K562 treated with DMSO at 1 percent for 48 hours (cell line): ENCODE data around the gene DDR2. TPM values are rescaled to one million over a fixed set of nuclear protein-coding genes. Genes with fewer than 3 reads are reported as not detected.

Experiments used
- total RNA-seq: library from RNA; unstranded; fragments of 300-600 nt; gene quantifications from 2 replicates; pipeline ENCODE4 v1.2.3, GENCODE V29; 2022; ENCODE audit warnings: low replicate concordance; ENCODE audit errors: extremely low read depth

The DDR2 gene
- total RNA-seq, result not detected in 2 replicates

DNA sequence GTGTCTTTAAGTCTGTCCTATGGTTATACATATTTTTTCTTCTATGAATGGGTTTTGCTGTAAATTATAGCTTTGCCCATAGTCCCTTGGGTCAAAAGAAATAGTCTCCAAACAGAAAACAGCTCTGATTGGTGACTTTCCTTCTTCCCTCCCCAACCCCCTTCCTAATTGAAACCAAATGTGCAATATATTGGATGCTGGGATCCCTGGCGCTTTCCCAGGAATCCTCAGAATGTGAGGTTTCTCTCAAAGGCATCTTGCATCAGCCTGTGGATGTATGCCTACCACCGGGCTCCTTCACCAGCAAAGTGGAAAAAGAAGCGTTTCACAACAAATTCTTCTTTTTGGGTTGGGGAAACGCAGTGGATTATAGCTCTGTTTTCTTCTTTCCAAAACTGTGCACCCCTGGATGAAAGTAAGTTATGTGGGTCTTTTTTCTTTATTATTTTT, at the start of gene DDR2:
Gene DDR2, plus strand, starts transcription at position 248 of the 450 bp plus-strand sequence. CDS start 86,600 bp downstream, outside the sequence.

DNA sequence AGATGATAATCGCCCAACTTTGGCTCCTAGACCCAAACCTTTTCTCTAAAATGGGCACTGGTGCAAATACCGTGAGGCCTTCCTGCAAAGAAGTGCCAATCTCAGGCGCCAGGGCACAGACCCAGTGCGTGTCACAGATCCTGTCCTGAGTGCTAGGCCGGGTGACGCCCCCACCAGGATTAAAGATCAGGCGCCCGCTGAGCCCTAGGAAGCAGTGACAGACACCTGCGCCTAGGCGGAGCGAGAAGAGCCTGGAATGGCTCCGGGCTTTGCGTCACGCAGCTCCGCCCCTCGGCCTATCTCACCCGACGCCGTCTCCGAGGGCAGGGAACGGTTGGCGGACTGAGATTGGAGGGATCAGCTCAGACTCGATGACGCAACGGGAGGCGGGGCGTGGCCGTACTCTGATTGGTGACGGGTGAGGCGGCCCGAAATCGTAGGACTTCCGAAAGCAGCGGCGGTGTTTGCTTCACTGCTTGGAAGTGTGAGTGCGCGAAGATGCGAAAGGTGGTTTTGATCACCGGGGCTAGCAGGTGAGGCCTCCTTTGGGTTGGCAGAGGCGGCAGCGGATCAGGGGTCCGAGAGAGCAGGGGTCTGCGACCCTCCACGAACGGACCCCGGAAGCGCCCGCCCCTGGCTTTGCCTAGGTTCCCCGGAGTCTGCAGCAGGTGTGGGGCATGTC, 158.2 kb downstream of the DDR2 start, which contains the start of gene HSD17B7:
Gene HSD17B7, plus strand, starts transcription at position 400 of the 682 bp plus-strand sequence. Its CDS starts 99 bp downstream, at position 499.

Other genes with a start within 250 kb of the DDR2 start
- not detected in 2 replicates for gene SH2D1B, start 220.3 kb upstream of the DDR2 start, total RNA-seq
- 40.8 TPM in 1 of 2 replicates, not detected in the other for gene UHMK1, start 134.6 kb upstream of the DDR2 start, total RNA-seq
- not detected in 2 replicates for gene UAP1, start 70.7 kb upstream of the DDR2 start, total RNA-seq
- gene HSD17B7, start 158.2 kb downstream of the DDR2 start, total RNA-seq, result not detected in 2 replicates
- not detected in 2 replicates for gene CCDC190, start 228.7 kb downstream of the DDR2 start, total RNA-seq